ENCODE measurements around the gene ADAMTS12.

ADAMTS12 gene

DNA sequence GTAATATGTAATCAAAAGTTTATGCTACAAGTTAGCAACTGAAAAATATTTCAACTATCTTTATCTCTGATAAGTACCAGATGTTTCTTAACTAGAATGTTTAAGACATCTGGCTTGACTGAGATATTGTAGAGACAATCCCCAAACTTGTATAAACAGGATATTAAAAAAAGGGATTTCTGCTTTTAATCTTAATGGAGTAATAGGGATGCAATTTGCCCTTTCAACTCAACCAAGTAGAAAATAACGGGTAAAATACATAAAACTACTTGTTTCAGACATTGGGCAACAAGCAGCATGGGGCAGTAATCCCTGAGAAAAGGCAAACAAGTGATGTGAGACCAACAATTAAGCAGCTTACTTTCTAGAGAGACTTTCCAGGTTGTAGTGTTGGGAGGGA lies 9.4 kb upstream of the ADAMTS12 start:
- no peaks in the 10 kb centered on the region for H3K27me3 ChIP-seq (replicated peaks; ENCODE audit: control insufficient read depth, insufficient read depth, low read length)
- H3K4me1 ChIP-seq (ENCODE audit: control insufficient read depth, insufficient read depth, low read length): peaks cover 7% of the 10 kb centered on the region
- no peaks in the 10 kb centered on the region for H3K36me3 ChIP-seq (ENCODE audit: control insufficient read depth, insufficient read depth, low read length, severe bottlenecking)
- no peak overlapping the region for H3K9ac ChIP-seq (ENCODE audit: low read length)
- peaks cover 9% of the 10 kb centered on the region for H3K9me3 ChIP-seq (ENCODE audit: control insufficient read depth, low read length)
- peak; percentile 69 for DNase-seq (ENCODE audit: low read depth)
- H3K4me3 ChIP-seq (ENCODE audit: low read length): no peak overlapping the region

GRCh38 chr5:33894566-33894965 lies 2.8 kb upstream of the ADAMTS12 start:
- peak; percentile 49 for DNase-seq (ENCODE audit: low read depth)
- H3K9ac ChIP-seq (ENCODE audit: low read length): no peak overlapping the region
- H3K4me1 ChIP-seq (ENCODE audit: control insufficient read depth, insufficient read depth, low read length): peaks cover 39% of the 10 kb centered on the region
- no peaks in the 10 kb centered on the region for H3K36me3 ChIP-seq (ENCODE audit: control insufficient read depth, insufficient read depth, low read length, severe bottlenecking)
- no peaks in the 10 kb centered on the region for H3K27me3 ChIP-seq (replicated peaks; ENCODE audit: control insufficient read depth, insufficient read depth, low read length)
- H3K4me3 ChIP-seq (ENCODE audit: low read length): no peak overlapping the region
- no peaks in the 10 kb centered on the region for H3K9me3 ChIP-seq (ENCODE audit: control insufficient read depth, low read length)

DNA sequence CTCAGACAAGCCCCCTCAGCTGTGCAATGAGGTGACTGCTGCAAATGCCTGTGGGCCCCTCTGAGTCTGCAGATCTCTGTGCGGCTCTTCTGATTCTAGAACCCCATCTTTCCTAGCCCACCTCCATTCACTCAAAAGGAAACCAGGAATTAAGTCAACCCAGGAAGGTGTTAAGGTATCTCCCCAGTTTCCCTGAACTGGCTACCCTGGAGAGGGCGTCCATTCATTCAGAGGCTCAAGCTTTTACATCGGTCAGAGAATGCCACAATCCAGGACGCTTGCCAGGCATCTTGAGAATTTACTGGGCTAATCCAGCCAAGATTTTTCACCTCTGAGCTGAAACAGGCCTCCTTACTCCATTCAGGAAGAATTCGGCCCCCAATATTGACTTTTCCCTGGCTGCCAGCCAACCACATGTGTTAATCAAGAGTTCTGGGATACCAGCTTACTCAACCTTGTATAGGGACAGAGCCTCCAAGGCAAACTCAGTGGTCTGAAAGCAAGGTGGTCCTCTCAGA lies 889 bp upstream of the ADAMTS12 start:
- Histone ChIP-seq H3K4me3 (ENCODE audit: low read length) (peak overlapping the region; percentile 89), H3K9ac (ENCODE audit: low read length) (peak overlapping the region; percentile 89), H3K27me3 (replicated peaks; ENCODE audit: control insufficient read depth, insufficient read depth, low read length) (no peaks in the 10 kb centered on the region), H3K36me3 (ENCODE audit: control insufficient read depth, insufficient read depth, low read length, severe bottlenecking) (no peaks in the 10 kb centered on the region), H3K9me3 (ENCODE audit: control insufficient read depth, low read length) (no peaks in the 10 kb centered on the region), H3K4me1 (ENCODE audit: control insufficient read depth, insufficient read depth, low read length) (peaks cover 58% of the 10 kb centered on the region)
- DNase-seq (ENCODE audit: low read depth): peak; percentile 95

GRCh38 chr5:33891446-33891787 lies 373 bp downstream of the ADAMTS12 start:
- Histone ChIP-seq H3K36me3 (ENCODE audit: control insufficient read depth, insufficient read depth, low read length, severe bottlenecking) (no peaks in the 10 kb centered on the region), H3K9me3 (ENCODE audit: control insufficient read depth, low read length) (no peaks in the 10 kb centered on the region), H3K4me1 (ENCODE audit: control insufficient read depth, insufficient read depth, low read length) (peaks cover 68% of the 10 kb centered on the region), H3K27me3 (replicated peaks; ENCODE audit: control insufficient read depth, insufficient read depth, low read length) (no peaks in the 10 kb centered on the region), H3K4me3 (ENCODE audit: low read length) (peak overlapping the region; percentile 89), H3K9ac (ENCODE audit: low read length) (peak overlapping the region; percentile 89)
- no peak for DNase-seq (ENCODE audit: low read depth)

DNA sequence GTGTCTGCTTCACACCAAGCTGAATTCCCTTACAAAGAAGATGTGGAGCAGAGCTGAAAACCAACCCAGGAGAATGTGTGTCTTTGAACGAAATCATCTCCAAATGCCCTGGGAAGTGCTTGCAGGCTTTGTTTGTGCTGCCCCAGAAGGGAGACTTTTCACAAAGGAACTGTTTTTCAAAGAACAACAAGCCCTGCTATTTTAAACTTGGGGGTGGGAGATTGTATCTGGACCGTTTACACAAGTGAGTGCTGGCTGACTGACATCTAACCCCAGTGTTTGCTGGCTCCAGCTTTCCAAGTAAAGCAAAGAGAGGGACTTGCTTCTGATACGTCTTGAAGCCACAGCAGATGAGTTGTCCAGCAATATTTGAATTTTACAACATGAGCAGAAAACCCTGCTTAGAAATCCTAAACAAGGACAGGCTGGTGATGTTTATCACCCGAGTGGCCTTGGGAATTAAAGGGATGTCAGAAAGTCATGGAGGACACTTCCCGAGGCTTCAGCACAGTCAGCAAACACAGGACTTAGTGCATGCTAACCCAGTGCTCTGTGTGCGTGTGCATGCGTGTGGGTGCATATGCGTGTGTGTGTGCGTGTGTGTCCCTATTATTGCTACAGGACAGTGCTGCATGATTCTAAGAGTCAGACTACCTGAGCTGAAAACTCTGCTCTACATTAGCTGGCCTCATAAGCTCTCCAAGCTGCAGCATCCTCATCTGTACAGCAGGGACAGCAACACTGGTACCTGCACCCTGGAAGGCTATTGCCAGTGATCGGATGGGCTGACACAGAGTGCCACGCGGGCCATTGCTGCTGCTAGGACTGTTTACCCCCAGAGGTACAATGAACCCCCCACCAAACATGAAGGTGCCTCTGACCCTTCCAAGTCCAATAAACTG lies 1.4 kb downstream of the ADAMTS12 start:
- DNase-seq (ENCODE audit: low read depth): peak; percentile 65
- H3K27me3 ChIP-seq (replicated peaks; ENCODE audit: control insufficient read depth, insufficient read depth, low read length): no peaks in the 10 kb centered on the region
- H3K4me3 ChIP-seq (ENCODE audit: low read length): peak overlapping the region; percentile 89

DNA sequence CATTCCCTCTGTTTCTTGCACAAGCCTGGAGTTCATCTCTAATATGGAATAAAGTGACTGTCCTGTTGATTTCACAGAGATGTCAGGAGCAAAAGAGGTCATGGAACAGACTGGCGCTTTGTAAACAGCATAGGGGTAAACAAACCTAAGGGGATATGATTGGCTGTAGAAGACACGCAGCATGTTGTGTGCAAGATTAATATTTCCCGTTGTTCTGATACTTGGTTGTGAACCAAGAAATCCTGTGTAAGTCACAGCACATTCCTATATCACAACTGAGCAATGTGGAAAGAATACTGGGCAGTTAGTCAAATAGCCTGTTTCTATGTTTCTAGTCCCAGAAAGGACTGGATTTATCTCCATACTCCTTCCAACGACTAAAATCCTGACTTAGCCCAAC lies 3.2 kb downstream of the ADAMTS12 start:
- peak; percentile 63 for DNase-seq (ENCODE audit: low read depth)
- Histone ChIP-seq H3K9me3 (ENCODE audit: control insufficient read depth, low read length) (no peaks in the 10 kb centered on the region), H3K36me3 (ENCODE audit: control insufficient read depth, insufficient read depth, low read length, severe bottlenecking) (no peaks in the 10 kb centered on the region), H3K4me3 (ENCODE audit: low read length) (peak overlapping the region; percentile 89), H3K27me3 (replicated peaks; ENCODE audit: control insufficient read depth, insufficient read depth, low read length) (no peaks in the 10 kb centered on the region), H3K9ac (ENCODE audit: low read length) (peak overlapping the region; percentile 10), H3K4me1 (ENCODE audit: control insufficient read depth, insufficient read depth, low read length) (peaks cover 71% of the 10 kb centered on the region)

More for the DNA sequence above, 1.4 kb downstream of the ADAMTS12 start:
- H3K9me3 ChIP-seq (ENCODE audit: control insufficient read depth, low read length): no peaks in the 10 kb centered on the region
- peaks cover 76% of the 10 kb centered on the region for H3K4me1 ChIP-seq (ENCODE audit: control insufficient read depth, insufficient read depth, low read length)
- peak overlapping the region; percentile 89 for H3K9ac ChIP-seq (ENCODE audit: low read length)
- no peaks in the 10 kb centered on the region for H3K36me3 ChIP-seq (ENCODE audit: control insufficient read depth, insufficient read depth, low read length, severe bottlenecking)

GRCh38 chr5:33887268-33887667 lies 4.5 kb downstream of the ADAMTS12 start:
- H3K36me3 ChIP-seq (ENCODE audit: control insufficient read depth, insufficient read depth, low read length, severe bottlenecking): no peaks in the 10 kb centered on the region
- H3K4me1 ChIP-seq (ENCODE audit: control insufficient read depth, insufficient read depth, low read length): peaks cover 60% of the 10 kb centered on the region
- no peaks in the 10 kb centered on the region for H3K9me3 ChIP-seq (ENCODE audit: control insufficient read depth, low read length)
- H3K4me3 ChIP-seq (ENCODE audit: low read length): no peak overlapping the region
- H3K9ac ChIP-seq (ENCODE audit: low read length): no peak overlapping the region
- no peaks in the 10 kb centered on the region for H3K27me3 ChIP-seq (replicated peaks; ENCODE audit: control insufficient read depth, insufficient read depth, low read length)
- DNase-seq (ENCODE audit: low read depth): no peak

DNA sequence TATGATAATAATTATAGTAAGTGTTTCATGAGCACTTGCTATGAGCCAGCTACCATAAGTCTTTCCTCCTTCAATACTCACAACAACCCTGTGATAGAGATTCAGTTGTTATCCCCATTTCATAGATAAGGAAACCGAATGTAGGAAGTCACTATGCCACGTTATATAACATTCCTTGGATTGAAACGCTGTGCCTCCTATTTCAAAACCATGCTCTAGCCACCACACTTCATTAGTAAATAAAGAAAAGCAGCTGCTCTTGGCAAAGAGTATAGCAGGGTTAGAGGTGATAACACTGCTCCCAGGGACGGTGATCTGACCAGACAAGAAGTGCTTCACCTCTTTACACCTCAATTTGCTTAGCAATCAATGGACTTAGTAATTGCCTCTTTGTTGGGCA lies 5.5 kb downstream of the ADAMTS12 start:
- H3K9ac ChIP-seq (ENCODE audit: low read length): no peak overlapping the region
- no peaks in the 10 kb centered on the region for H3K9me3 ChIP-seq (ENCODE audit: control insufficient read depth, low read length)
- H3K36me3 ChIP-seq (ENCODE audit: control insufficient read depth, insufficient read depth, low read length, severe bottlenecking): peaks cover under 1% of the 10 kb centered on the region
- no peaks in the 10 kb centered on the region for H3K27me3 ChIP-seq (replicated peaks; ENCODE audit: control insufficient read depth, insufficient read depth, low read length)
- no peak overlapping the region for H3K4me3 ChIP-seq (ENCODE audit: low read length)
- DNase-seq (ENCODE audit: low read depth): no peak
- peaks cover 54% of the 10 kb centered on the region for H3K4me1 ChIP-seq (ENCODE audit: control insufficient read depth, insufficient read depth, low read length)

DNA sequence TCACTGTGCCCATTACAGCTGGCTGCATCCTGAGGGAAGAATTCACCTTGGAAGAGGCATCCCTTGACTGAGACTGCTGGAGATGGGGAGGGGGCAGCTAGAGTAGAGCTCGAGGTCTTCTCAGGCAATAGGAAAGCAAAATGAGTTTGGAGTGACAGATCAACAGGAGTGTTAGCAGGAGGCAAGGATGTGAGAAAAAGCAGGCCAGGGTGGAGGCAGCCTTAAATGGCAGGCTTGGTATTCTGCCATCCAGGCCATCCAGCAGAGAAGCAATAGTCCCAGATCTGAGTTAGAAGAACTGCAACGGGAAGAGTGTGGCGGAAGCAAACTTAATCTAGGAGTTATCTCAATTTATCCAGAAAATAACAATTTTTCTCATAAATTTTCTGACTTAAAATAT lies 6.1 kb downstream of the ADAMTS12 start:
- H3K36me3 ChIP-seq (ENCODE audit: control insufficient read depth, insufficient read depth, low read length, severe bottlenecking): peaks cover 6% of the 10 kb centered on the region
- H3K27me3 ChIP-seq (replicated peaks; ENCODE audit: control insufficient read depth, insufficient read depth, low read length): no peaks in the 10 kb centered on the region
- H3K9me3 ChIP-seq (ENCODE audit: control insufficient read depth, low read length): no peaks in the 10 kb centered on the region
- H3K4me1 ChIP-seq (ENCODE audit: control insufficient read depth, insufficient read depth, low read length): peaks cover 48% of the 10 kb centered on the region
- no peak for DNase-seq (ENCODE audit: low read depth)
- H3K4me3 ChIP-seq (ENCODE audit: low read length): no peak overlapping the region
- H3K9ac ChIP-seq (ENCODE audit: low read length): no peak overlapping the region

GRCh38 chr5:33883482-33883881 lies 8.3 kb downstream of the ADAMTS12 start:
- no peak for DNase-seq (ENCODE audit: low read depth)
- H3K4me3 ChIP-seq (ENCODE audit: low read length): no peak overlapping the region
- no peak overlapping the region for H3K9ac ChIP-seq (ENCODE audit: low read length)
- H3K4me1 ChIP-seq (ENCODE audit: control insufficient read depth, insufficient read depth, low read length): peaks cover 26% of the 10 kb centered on the region
- no peaks in the 10 kb centered on the region for H3K9me3 ChIP-seq (ENCODE audit: control insufficient read depth, low read length)
- H3K36me3 ChIP-seq (ENCODE audit: control insufficient read depth, insufficient read depth, low read length, severe bottlenecking): peaks cover 18% of the 10 kb centered on the region
- H3K27me3 ChIP-seq (replicated peaks; ENCODE audit: control insufficient read depth, insufficient read depth, low read length): no peaks in the 10 kb centered on the region

- Histone ChIP-seq H3K36me3 (ENCODE audit: control insufficient read depth, insufficient read depth, low read length, severe bottlenecking) (peaks cover 18% of the 10 kb centered on the region), H3K9ac (ENCODE audit: low read length) (no peak overlapping the region), H3K4me1 (ENCODE audit: control insufficient read depth, insufficient read depth, low read length) (peaks cover 6% of the 10 kb centered on the region), H3K27me3 (replicated peaks; ENCODE audit: control insufficient read depth, insufficient read depth, low read length) (no peaks in the 10 kb centered on the region), H3K9me3 (ENCODE audit: control insufficient read depth, low read length) (no peaks in the 10 kb centered on the region), H3K4me3 (ENCODE audit: low read length) (no peak overlapping the region)
- no peak for DNase-seq (ENCODE audit: low read depth)
These were observed 11.5 kb downstream of the ADAMTS12 start for GRCh38 chr5:33880319-33880718.

All from adipocyte (in vitro differentiated cells).